ENCODE measurements around the gene NANOS2.

Gene NANOS2

GRCh38 chr19:45913874-45914830, at the start of gene NANOS2:
Gene NANOS2, minus strand, starts transcription at chr19:45914778. Its CDS starts 85 bp downstream, at chr19:45914693.
- Histone ChIP-seq H3K36me3 (ENCODE audit: control insufficient read depth in 1 of 2, insufficient read depth in 2 of 2, low read length in 2 of 2) (no peaks in the 10 kb centered on the region), H3K9me3 (ENCODE audit: control insufficient read depth in 1 of 2, low read length in 2 of 2) (no peaks in the 10 kb centered on the region), H3K4me3 (ENCODE audit: low read depth in 1 of 2, low read length in 2 of 2) (no peak within 1 kb of the TSS), H3K27ac (ENCODE audit: low read length) (no peak within 1 kb of the TSS), H3K27me3 (ENCODE audit: low read depth, low read length) (no peaks in the 10 kb centered on the region), H3K4me1 (ENCODE audit: control insufficient read depth in 1 of 2, insufficient read depth in 2 of 2, low read length in 2 of 2) (no peaks in the 10 kb centered on the region)

- H3K27me3 ChIP-seq (ENCODE audit: low read depth, low read length), result peaks cover 4% of the 10 kb centered on the region
- H3K36me3 ChIP-seq (ENCODE audit: control insufficient read depth in 1 of 2, insufficient read depth in 2 of 2, low read length in 2 of 2), result no peaks in the 10 kb centered on the region
- H3K4me1 ChIP-seq (ENCODE audit: control insufficient read depth in 1 of 2, insufficient read depth in 2 of 2, low read length in 2 of 2), result peaks cover 0 to 4% of the 10 kb centered on the region in 2 donors
- H3K9me3 ChIP-seq (ENCODE audit: control insufficient read depth in 1 of 2, low read length in 2 of 2), result no peaks in the 10 kb centered on the region
- no peak overlapping the region for H3K4me3 ChIP-seq (ENCODE audit: low read depth in 1 of 2, low read length in 2 of 2)
- no peak overlapping the region for H3K27ac ChIP-seq (ENCODE audit: low read length)
Measured at GRCh38 chr19:45962021-45962420, 47.4 kb upstream of the NANOS2 start.

GRCh38 chr19:45960595-45961235, 46.1 kb upstream of the NANOS2 start:
- peaks cover 0 to 4% of the 10 kb centered on the region in 2 donors for H3K4me1 ChIP-seq (ENCODE audit: control insufficient read depth in 1 of 2, insufficient read depth in 2 of 2, low read length in 2 of 2)
- no peaks in the 10 kb centered on the region for H3K9me3 ChIP-seq (ENCODE audit: control insufficient read depth in 1 of 2, low read length in 2 of 2)
- H3K27me3 ChIP-seq (ENCODE audit: low read depth, low read length), result peaks cover 4% of the 10 kb centered on the region
- no peaks in the 10 kb centered on the region for H3K36me3 ChIP-seq (ENCODE audit: control insufficient read depth in 1 of 2, insufficient read depth in 2 of 2, low read length in 2 of 2)
- no peak overlapping the region for H3K4me3 ChIP-seq (ENCODE audit: low read depth in 1 of 2, low read length in 2 of 2)
- no peak overlapping the region for H3K27ac ChIP-seq (ENCODE audit: low read length)

- Histone ChIP-seq H3K4me3 (ENCODE audit: low read depth in 1 of 2, low read length in 2 of 2) (no peak overlapping the region), H3K36me3 (ENCODE audit: control insufficient read depth in 1 of 2, insufficient read depth in 2 of 2, low read length in 2 of 2) (no peaks in the 10 kb centered on the region), H3K4me1 (ENCODE audit: control insufficient read depth in 1 of 2, insufficient read depth in 2 of 2, low read length in 2 of 2) (peaks cover 0 to 4% of the 10 kb centered on the region in 2 donors), H3K27me3 (ENCODE audit: low read depth, low read length) (peaks cover 4% of the 10 kb centered on the region), H3K9me3 (ENCODE audit: control insufficient read depth in 1 of 2, low read length in 2 of 2) (no peaks in the 10 kb centered on the region), H3K27ac (ENCODE audit: low read length) (no peak overlapping the region)
Measured at GRCh38 chr19:45959517-45960025, 45.0 kb upstream of the NANOS2 start.

GRCh38 chr19:45958769-45959516, 44.4 kb upstream of the NANOS2 start:
- Histone ChIP-seq H3K9me3 (ENCODE audit: control insufficient read depth in 1 of 2, low read length in 2 of 2) (no peaks in the 10 kb centered on the region), H3K4me1 (ENCODE audit: control insufficient read depth in 1 of 2, insufficient read depth in 2 of 2, low read length in 2 of 2) (peaks cover 0 to 4% of the 10 kb centered on the region in 2 donors), H3K27ac (ENCODE audit: low read length) (no peak overlapping the region), H3K27me3 (ENCODE audit: low read depth, low read length) (peaks cover 4% of the 10 kb centered on the region), H3K4me3 (ENCODE audit: low read depth in 1 of 2, low read length in 2 of 2) (no peak overlapping the region), H3K36me3 (ENCODE audit: control insufficient read depth in 1 of 2, insufficient read depth in 2 of 2, low read length in 2 of 2) (no peaks in the 10 kb centered on the region)

GRCh38 chr19:45958320-45958719, 43.7 kb upstream of the NANOS2 start:
- peaks cover 4% of the 10 kb centered on the region for H3K27me3 ChIP-seq (ENCODE audit: low read depth, low read length)
- H3K27ac ChIP-seq (ENCODE audit: low read length), result no peak overlapping the region
- no peak overlapping the region for H3K4me3 ChIP-seq (ENCODE audit: low read depth in 1 of 2, low read length in 2 of 2)
- H3K4me1 ChIP-seq (ENCODE audit: control insufficient read depth in 1 of 2, insufficient read depth in 2 of 2, low read length in 2 of 2), result peaks cover 0 to 4% of the 10 kb centered on the region in 2 donors
- H3K9me3 ChIP-seq (ENCODE audit: control insufficient read depth in 1 of 2, low read length in 2 of 2), result no peaks in the 10 kb centered on the region
- no peaks in the 10 kb centered on the region for H3K36me3 ChIP-seq (ENCODE audit: control insufficient read depth in 1 of 2, insufficient read depth in 2 of 2, low read length in 2 of 2)

GRCh38 chr19:45955905-45956608, 41.5 kb upstream of the NANOS2 start:
- Histone ChIP-seq H3K9me3 (ENCODE audit: control insufficient read depth in 1 of 2, low read length in 2 of 2) (no peaks in the 10 kb centered on the region), H3K4me3 (ENCODE audit: low read depth in 1 of 2, low read length in 2 of 2) (no peak overlapping the region), H3K4me1 (ENCODE audit: control insufficient read depth in 1 of 2, insufficient read depth in 2 of 2, low read length in 2 of 2) (peaks cover 0 to 8% of the 10 kb centered on the region in 2 donors), H3K27me3 (ENCODE audit: low read depth, low read length) (no peaks in the 10 kb centered on the region), H3K27ac (ENCODE audit: low read length) (no peak overlapping the region), H3K36me3 (ENCODE audit: control insufficient read depth in 1 of 2, insufficient read depth in 2 of 2, low read length in 2 of 2) (no peaks in the 10 kb centered on the region)

GRCh38 chr19:45954156-45954555, 39.6 kb upstream of the NANOS2 start:
- no peak overlapping the region for H3K27ac ChIP-seq (ENCODE audit: low read length)
- no peak overlapping the region for H3K4me3 ChIP-seq (ENCODE audit: low read depth in 1 of 2, low read length in 2 of 2)
- H3K36me3 ChIP-seq (ENCODE audit: control insufficient read depth in 1 of 2, insufficient read depth in 2 of 2, low read length in 2 of 2), result no peaks in the 10 kb centered on the region
- no peaks in the 10 kb centered on the region for H3K27me3 ChIP-seq (ENCODE audit: low read depth, low read length)
- H3K4me1 ChIP-seq (ENCODE audit: control insufficient read depth in 1 of 2, insufficient read depth in 2 of 2, low read length in 2 of 2), result peaks cover 0 to 5% of the 10 kb centered on the region in 2 donors
- no peaks in the 10 kb centered on the region for H3K9me3 ChIP-seq (ENCODE audit: control insufficient read depth in 1 of 2, low read length in 2 of 2)

GRCh38 chr19:45953676-45954075, 39.1 kb upstream of the NANOS2 start:
- H3K9me3 ChIP-seq (ENCODE audit: control insufficient read depth in 1 of 2, low read length in 2 of 2), result no peaks in the 10 kb centered on the region
- H3K4me3 ChIP-seq (ENCODE audit: low read depth in 1 of 2, low read length in 2 of 2), result no peak overlapping the region
- H3K27ac ChIP-seq (ENCODE audit: low read length), result no peak overlapping the region
- no peaks in the 10 kb centered on the region for H3K27me3 ChIP-seq (ENCODE audit: low read depth, low read length)
- no peaks in the 10 kb centered on the region for H3K36me3 ChIP-seq (ENCODE audit: control insufficient read depth in 1 of 2, insufficient read depth in 2 of 2, low read length in 2 of 2)
- peaks cover 0 to 5% of the 10 kb centered on the region in 2 donors for H3K4me1 ChIP-seq (ENCODE audit: control insufficient read depth in 1 of 2, insufficient read depth in 2 of 2, low read length in 2 of 2)

- Histone ChIP-seq H3K36me3 (ENCODE audit: control insufficient read depth in 1 of 2, insufficient read depth in 2 of 2, low read length in 2 of 2) (no peaks in the 10 kb centered on the region), H3K4me3 (ENCODE audit: low read depth in 1 of 2, low read length in 2 of 2) (peak overlapping the region; percentile 1 to 32), H3K9me3 (ENCODE audit: control insufficient read depth in 1 of 2, low read length in 2 of 2) (no peaks in the 10 kb centered on the region), H3K4me1 (ENCODE audit: control insufficient read depth in 1 of 2, insufficient read depth in 2 of 2, low read length in 2 of 2) (peaks cover 0 to 5% of the 10 kb centered on the region in 2 donors), H3K27me3 (ENCODE audit: low read depth, low read length) (peaks cover 2% of the 10 kb centered on the region), H3K27ac (ENCODE audit: low read length) (no peak overlapping the region)
Measured at GRCh38 chr19:45952686-45953505, 38.3 kb upstream of the NANOS2 start.
